K562 (cell line): ENCODE measurements around the gene ALG5. TPM values are rescaled to one million over a fixed set of nuclear protein-coding genes. Genes with fewer than 3 reads are reported as not detected.

Source experiments
- CBX3 ChIP-seq, 2 experiments: IDR thresholded peaks; 1 replicate in 1 of 2; 2 replicates in 1 of 2; pipeline ENCODE4 v1.6.1; 2012; ENCODE audit warnings: inconsistent platforms in 2 of 2, low read length in 2 of 2, borderline replicate concordance in 1 of 2, control low read depth in 1 of 2
- CLOCK ChIP-seq: fragments of 250-450 bp; sonication (Bioruptor Pico); IDR thresholded peaks from 2 replicates; pipeline ENCODE4 v1.4.0; 2020; ENCODE audit warnings: mild to moderate bottlenecking, moderate library complexity, borderline replicate concordance
- EZH2 ChIP-seq: IDR thresholded peaks from 2 replicates; pipeline ENCODE4 v1.6.1; 2012; ENCODE audit warnings: low read depth, mild to moderate bottlenecking, inconsistent platforms, low read length, borderline replicate concordance
- ID3 ChIP-seq, 2 experiments: fragments of 250-450 bp in 1 of 2; fragments of 450-650 bp in 1 of 2; sonication (Bioruptor Pico) in 1 of 2; IDR thresholded peaks; 2 replicates each; pipeline versions ENCODE4 v1.6.1 to v1.8.0; 2016 to 2021; ENCODE audit warnings: mild to moderate bottlenecking in 2 of 2, moderate library complexity in 2 of 2, missing compliant biosample characterization in 1 of 2, missing genetic modification characterization in 1 of 2
- MTA3 ChIP-seq: fragments of 450-650 bp; formaldehyde crosslinking; IDR thresholded peaks from 2 replicates; pipeline ENCODE4 v1.6.1; 2017; ENCODE audit warnings: mild to moderate bottlenecking, borderline replicate concordance
- POLR2AphosphoS5 ChIP-seq: IDR thresholded peaks from 2 replicates; pipeline ENCODE4 v1.6.1; 2011; ENCODE audit warnings: mild to moderate bottlenecking, low read depth, low read length, moderate library complexity; ENCODE audit not compliant: control insufficient read depth, insufficient read depth
- SP2 ChIP-seq: IDR thresholded peaks from 2 replicates; pipeline ENCODE4 v1.6.1; 2011; ENCODE audit warnings: mild to moderate bottlenecking, low read depth, low read length, moderate library complexity; ENCODE audit not compliant: poor library complexity, severe bottlenecking; ENCODE audit errors: extremely low read depth
- TAF7 ChIP-seq: fragments of 450-650 bp; IDR thresholded peaks from 2 replicates; pipeline ENCODE4 v1.6.1; 2016; ENCODE audit warnings: missing genetic modification characterization, missing compliant biosample characterization
- YY1 ChIP-seq, 3 experiments: IDR thresholded peaks; 2 replicates each; pipeline ENCODE4 v1.6.1; 2011; ENCODE audit warnings: low read length in 2 of 3, mild to moderate bottlenecking in 2 of 3, moderate library complexity in 2 of 3, borderline replicate concordance in 1 of 3, control low read depth in 1 of 3, low read depth in 1 of 3; ENCODE audit not compliant: insufficient read depth in 3 of 3, insufficient replicate concordance in 2 of 3, control insufficient read depth in 1 of 3, insufficient read length in 1 of 3; ENCODE audit errors: extremely low read depth in 1 of 3
- ZNF316 ChIP-seq: fragments of 450-650 bp; IDR thresholded peaks from 2 replicates; pipeline ENCODE4 v1.6.1; 2016
- ZNF766 ChIP-seq: fragments of 200-800 bp; sonication (Bioruptor generic); conservative IDR thresholded peaks from 2 replicates; pipeline ENCODE4 v1.6.1; 2016; ENCODE audit warnings: missing genetic modification characterization, missing compliant biosample characterization
- polyA plus RNA-seq, 8 experiments: library from polyadenylated mRNA; depleted of rRNA in 4 of 8; stranded (reverse) in 5 of 8; unstranded in 3 of 8; fragments of >200 nt; fragmentation: Nextera tagmentation in 2 of 8; fragmentation: Illumina TruSeq in 1 of 8; extraction: Ambion mirVana in 2 of 8; extraction: Trizol in 1 of 8; gene quantifications; 2 replicates each; pipeline versions ENCODE4 v1.2.1 to v1.2.3, GENCODE V29; 2011 to 2014; ENCODE audit warnings: inconsistent platforms in 1 of 8, missing spikeins in 1 of 8
- total RNA-seq, 7 experiments: library from RNA; depleted of rRNA in 6 of 7; stranded (reverse); fragments of >200 nt in 6 of 7; fragmentation: Illumina TruSeq in 2 of 7; extraction: Trizol in 2 of 7; gene quantifications; 2 replicates each; pipeline versions ENCODE4 v1.2.1 to v1.2.3, GENCODE V29; 2011 to 2021; ENCODE audit warnings: low replicate concordance in 1 of 7
- TF ChIP-seq, protein P1 (sequence below): fragments of 250-450 bp; sonication (Bioruptor Pico); IDR thresholded peaks from 2 replicates; pipeline ENCODE4 v1.9.0; 2021; ENCODE audit warnings: mild to moderate bottlenecking, inconsistent platforms
- TF ChIP-seq, protein P2 (sequence below): fragments of 450-650 bp; formaldehyde crosslinking; IDR thresholded peaks from 2 replicates; pipeline ENCODE4 v1.4.0; 2020; ENCODE audit warnings: mild to moderate bottlenecking, mixed read lengths
- TF ChIP-seq, protein P3 (sequence below): IDR thresholded peaks from 2 replicates; pipeline ENCODE4 v1.6.1; 2011; ENCODE audit warnings: borderline replicate concordance, low read depth, mild to moderate bottlenecking, moderate library complexity, low read length; ENCODE audit not compliant: insufficient read depth, poor library complexity, severe bottlenecking

The ALG5 gene
- total and polyA plus RNA-seq, 9 of the 15 experiments (the other 6 are each of a cell fraction or from before 2014, with no cell fraction given): 33.6 to 80.5 (median 48.2) TPM

DNA sequence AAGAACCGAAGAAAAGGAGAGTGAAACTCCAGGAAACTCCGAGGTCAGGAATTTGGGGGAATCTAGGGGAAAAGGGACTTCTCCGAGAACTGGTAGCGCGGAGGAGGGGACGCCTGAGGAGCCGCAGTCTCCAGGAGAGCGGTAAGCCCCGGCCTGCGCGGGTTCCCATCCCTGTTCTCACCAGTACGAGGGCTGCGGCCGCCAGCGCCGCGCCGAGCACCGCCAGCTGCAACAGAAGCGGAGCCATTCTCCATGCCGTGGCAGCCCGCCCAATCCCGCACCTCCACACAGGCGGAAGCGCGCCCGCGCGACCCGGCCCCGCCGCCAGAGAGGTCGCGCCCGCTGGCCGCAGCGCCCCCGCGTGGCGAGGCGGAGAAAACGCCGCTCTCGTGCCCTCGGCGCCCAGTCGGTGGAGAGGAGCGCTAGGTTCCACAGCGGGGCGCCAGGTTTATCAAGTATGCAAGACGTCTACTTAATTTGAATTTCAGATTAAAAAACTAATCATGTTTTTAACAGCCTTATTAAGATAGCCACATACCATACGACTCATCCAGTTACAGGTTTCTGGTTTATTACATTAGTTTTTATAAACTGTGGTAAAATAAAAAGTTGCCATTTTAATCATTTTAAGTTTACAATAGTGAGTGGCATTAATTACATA lies at the start of gene ALG5 (continued):
- TF ChIP-seq, protein P1, sequence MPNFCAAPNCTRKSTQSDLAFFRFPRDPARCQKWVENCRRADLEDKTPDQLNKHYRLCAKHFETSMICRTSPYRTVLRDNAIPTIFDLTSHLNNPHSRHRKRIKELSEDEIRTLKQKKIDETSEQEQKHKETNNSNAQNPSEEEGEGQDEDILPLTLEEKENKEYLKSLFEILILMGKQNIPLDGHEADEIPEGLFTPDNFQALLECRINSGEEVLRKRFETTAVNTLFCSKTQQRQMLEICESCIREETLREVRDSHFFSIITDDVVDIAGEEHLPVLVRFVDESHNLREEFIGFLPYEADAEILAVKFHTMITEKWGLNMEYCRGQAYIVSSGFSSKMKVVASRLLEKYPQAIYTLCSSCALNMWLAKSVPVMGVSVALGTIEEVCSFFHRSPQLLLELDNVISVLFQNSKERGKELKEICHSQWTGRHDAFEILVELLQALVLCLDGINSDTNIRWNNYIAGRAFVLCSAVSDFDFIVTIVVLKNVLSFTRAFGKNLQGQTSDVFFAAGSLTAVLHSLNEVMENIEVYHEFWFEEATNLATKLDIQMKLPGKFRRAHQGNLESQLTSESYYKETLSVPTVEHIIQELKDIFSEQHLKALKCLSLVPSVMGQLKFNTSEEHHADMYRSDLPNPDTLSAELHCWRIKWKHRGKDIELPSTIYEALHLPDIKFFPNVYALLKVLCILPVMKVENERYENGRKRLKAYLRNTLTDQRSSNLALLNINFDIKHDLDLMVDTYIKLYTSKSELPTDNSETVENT (CRISPR knock-in tag): peak; percentile 92
- TF ChIP-seq EZH2 (no peak), ID3 (CRISPR knock-in tag; IDR thresholded peaks at IDR 0.05) (no peak), ID3 (tag; IDR thresholded peaks at IDR 0.05) (peak; percentile 55; the same call in 1 of the 2 replicates), YY1 (IDR thresholded peaks at IDR 0.05; ENCODE audit: borderline replicate concordance in 1 of 3, control insufficient read depth in 1 of 3, extremely low read depth in 1 of 3, insufficient read depth in 3 of 3, insufficient read length in 1 of 3, insufficient replicate concordance in 2 of 3, low read depth in 1 of 3, low read length in 2 of 3) (peak; percentile 57 to 94 (median 92)), POLR2AphosphoS5 (peak; percentile 65; the same call in 1 of the 2 replicates), TAF7 (tag) (no peak), MTA3 (peak; percentile 78), CBX3 (IDR thresholded peaks at IDR 0.05; ENCODE audit: borderline replicate concordance in 1 of 2, low read length in 2 of 2) (no peak), CLOCK (CRISPR knock-in tag) (no peak), ZNF766 (CRISPR knock-in tag) (no peak), SP2 (peak; percentile 67), ZNF316 (no peak)
- TF ChIP-seq, protein P2, sequence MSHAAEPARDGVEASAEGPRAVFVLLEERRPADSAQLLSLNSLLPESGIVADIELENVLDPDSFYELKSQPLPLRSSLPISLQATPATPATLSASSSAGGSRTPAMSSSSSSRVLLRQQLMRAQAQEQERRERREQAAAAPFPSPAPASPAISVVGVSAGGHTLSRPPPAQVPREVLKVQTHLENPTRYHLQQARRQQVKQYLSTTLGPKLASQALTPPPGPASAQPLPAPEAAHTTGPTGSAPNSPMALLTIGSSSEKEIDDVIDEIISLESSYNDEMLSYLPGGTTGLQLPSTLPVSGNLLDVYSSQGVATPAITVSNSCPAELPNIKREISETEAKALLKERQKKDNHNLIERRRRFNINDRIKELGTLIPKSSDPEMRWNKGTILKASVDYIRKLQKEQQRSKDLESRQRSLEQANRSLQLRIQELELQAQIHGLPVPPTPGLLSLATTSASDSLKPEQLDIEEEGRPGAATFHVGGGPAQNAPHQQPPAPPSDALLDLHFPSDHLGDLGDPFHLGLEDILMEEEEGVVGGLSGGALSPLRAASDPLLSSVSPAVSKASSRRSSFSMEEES (CRISPR knock-in tag): no peak
- TF ChIP-seq, protein P3, sequence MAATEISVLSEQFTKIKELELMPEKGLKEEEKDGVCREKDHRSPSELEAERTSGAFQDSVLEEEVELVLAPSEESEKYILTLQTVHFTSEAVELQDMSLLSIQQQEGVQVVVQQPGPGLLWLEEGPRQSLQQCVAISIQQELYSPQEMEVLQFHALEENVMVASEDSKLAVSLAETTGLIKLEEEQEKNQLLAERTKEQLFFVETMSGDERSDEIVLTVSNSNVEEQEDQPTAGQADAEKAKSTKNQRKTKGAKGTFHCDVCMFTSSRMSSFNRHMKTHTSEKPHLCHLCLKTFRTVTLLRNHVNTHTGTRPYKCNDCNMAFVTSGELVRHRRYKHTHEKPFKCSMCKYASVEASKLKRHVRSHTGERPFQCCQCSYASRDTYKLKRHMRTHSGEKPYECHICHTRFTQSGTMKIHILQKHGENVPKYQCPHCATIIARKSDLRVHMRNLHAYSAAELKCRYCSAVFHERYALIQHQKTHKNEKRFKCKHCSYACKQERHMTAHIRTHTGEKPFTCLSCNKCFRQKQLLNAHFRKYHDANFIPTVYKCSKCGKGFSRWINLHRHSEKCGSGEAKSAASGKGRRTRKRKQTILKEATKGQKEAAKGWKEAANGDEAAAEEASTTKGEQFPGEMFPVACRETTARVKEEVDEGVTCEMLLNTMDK: peak; percentile 98
